Suprapubic skin (tissue), 4 donors: ENCODE data around the gene TBC1D5. TPM values are rescaled to one million over a fixed set of nuclear protein-coding genes. Genes with fewer than 3 reads are reported as not detected.
A peak's percentile ranks its signal among the peaks of the same experiment; 100 is the strongest.

ENCODE experiments used
- DNase-seq, 2 donors: peaks; one replicate each; pipeline ENCODE4 v3.0.0-alpha.2; 2019; ENCODE audit warnings: low spot score in 2 of 2
- H3K27ac ChIP-seq: fragments of 200-600 bp; sonication (generic); one replicate; pipeline ENCODE4 v1.5.1; 2019
- H3K27me3 ChIP-seq: fragments of 200-600 bp; sonication (generic); one replicate; pipeline ENCODE4 v1.5.1; 2019
- H3K36me3 ChIP-seq: fragments of 200-600 bp; sonication (generic); one replicate; pipeline ENCODE4 v1.5.1; 2019
- H3K4me1 ChIP-seq: fragments of 200-600 bp; sonication (generic); one replicate; pipeline ENCODE4 v1.5.1; 2019
- H3K4me3 ChIP-seq: fragments of 200-600 bp; sonication (generic); one replicate; pipeline ENCODE4 v1.5.1; 2019; ENCODE audit warnings: mild to moderate bottlenecking
- H3K9me3 ChIP-seq: fragments of 200-600 bp; sonication (generic); one replicate; pipeline ENCODE4 v1.5.1; 2019
- EP300 ChIP-seq: sonication (generic); formaldehyde crosslinking; IDR thresholded peaks from one replicate; pipeline ENCODE4 v1.6.1; 2017; ENCODE audit warnings: antibody characterized with exemption
- POLR2A ChIP-seq, 2 donors: fragments of 450-650 bp; IDR thresholded peaks; one replicate each; pipeline ENCODE4 v1.6.1; 2017; ENCODE audit warnings: antibody characterized with exemption in 2 of 2, mild to moderate bottlenecking in 2 of 2, moderate library complexity in 2 of 2
- POLR2AphosphoS5 ChIP-seq, 3 donors: sonication (generic); formaldehyde crosslinking; IDR thresholded peaks; one replicate each; pipeline ENCODE4 v1.6.1; 2017; ENCODE audit warnings: antibody characterized with exemption in 3 of 3
- WGBS: methylation state at CpG from one replicate; pipeline ENCODE4 v1.1.5; 2018; 5-methylcytosine and 5-hydroxymethylcytosine counted together
- total RNA-seq, 4 donors: library from RNA; depleted of rRNA; stranded (reverse); fragments of >200 nt; gene quantifications; one replicate each; pipeline ENCODE4 v1.1.0, GENCODE V29; 2016
- TF ChIP-seq, protein P1 (sequence below), 2 donors: fragments of 200-600 bp in 1 of 2; fragments of 450-650 bp in 1 of 2; sonication (generic) in 1 of 2; IDR thresholded peaks; one replicate each; pipeline ENCODE4 v1.5.1; 2016 to 2019; ENCODE audit warnings: antibody characterized with exemption in 2 of 2, mild to moderate bottlenecking in 1 of 2, moderate library complexity in 1 of 2

The TBC1D5 gene
- total RNA-seq, 4 donors from 2014 or later, result 66.4 to 98.5 (median 79.9) TPM

DNA sequence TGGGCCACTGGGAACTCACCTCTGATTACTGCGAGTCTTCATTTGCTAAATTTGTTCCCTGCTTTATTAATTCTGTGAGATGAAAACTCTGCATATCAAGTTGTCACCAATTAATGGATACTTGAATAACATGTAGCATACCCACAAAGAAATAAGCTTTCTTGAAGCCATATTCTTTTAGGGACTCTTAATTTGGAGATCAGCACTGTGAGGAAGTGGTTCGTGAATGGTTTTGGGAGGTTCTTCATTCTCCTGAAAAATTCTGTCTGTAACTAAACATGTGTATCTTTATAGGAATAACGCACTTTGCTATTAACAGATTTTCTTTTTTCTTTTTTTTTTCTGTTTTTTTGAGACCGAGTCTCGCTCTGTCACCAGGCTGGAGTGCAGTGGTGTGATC lies 19.1 kb upstream of the TBC1D5 start:
- Histone ChIP-seq H3K9me3 (no peaks in the 10 kb centered on the region), H3K4me1 (no peaks in the 10 kb centered on the region), H3K36me3 (no peaks in the 10 kb centered on the region), H3K27me3 (no peaks in the 10 kb centered on the region), H3K27ac (no peak overlapping the region), H3K4me3 (no peak overlapping the region)
- DNase-seq, result no peak
- 92% methylated on average over 5 of the region's 5 CpGs for WGBS
- TF ChIP-seq EP300, result no peak
- TF ChIP-seq, protein P1, sequence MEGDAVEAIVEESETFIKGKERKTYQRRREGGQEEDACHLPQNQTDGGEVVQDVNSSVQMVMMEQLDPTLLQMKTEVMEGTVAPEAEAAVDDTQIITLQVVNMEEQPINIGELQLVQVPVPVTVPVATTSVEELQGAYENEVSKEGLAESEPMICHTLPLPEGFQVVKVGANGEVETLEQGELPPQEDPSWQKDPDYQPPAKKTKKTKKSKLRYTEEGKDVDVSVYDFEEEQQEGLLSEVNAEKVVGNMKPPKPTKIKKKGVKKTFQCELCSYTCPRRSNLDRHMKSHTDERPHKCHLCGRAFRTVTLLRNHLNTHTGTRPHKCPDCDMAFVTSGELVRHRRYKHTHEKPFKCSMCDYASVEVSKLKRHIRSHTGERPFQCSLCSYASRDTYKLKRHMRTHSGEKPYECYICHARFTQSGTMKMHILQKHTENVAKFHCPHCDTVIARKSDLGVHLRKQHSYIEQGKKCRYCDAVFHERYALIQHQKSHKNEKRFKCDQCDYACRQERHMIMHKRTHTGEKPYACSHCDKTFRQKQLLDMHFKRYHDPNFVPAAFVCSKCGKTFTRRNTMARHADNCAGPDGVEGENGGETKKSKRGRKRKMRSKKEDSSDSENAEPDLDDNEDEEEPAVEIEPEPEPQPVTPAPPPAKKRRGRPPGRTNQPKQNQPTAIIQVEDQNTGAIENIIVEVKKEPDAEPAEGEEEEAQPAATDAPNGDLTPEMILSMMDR (IDR thresholded peaks at IDR 0.05), result no peak
- no peak for TF ChIP-seq POLR2A (IDR thresholded peaks at IDR 0.05)
- no peak for TF ChIP-seq POLR2AphosphoS5 (IDR thresholded peaks at IDR 0.05)

DNA sequence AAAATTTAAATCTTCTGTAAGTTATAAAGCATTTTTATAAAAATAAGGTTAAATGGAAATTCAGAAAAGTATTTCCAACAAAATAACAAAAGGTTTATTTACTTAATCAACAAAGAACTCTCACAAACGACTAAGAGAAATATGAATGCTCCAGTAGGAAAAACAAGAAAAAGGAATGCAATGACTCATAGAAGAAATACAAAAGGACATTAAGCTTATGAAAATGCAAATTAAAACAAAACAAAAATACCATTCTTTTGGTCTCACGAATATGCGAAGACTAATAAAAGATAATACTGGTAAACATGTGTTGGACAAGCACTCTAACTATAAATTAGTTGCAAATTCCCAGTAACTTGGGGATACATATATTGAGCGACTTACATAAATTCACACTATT lies 17.5 kb upstream of the TBC1D5 start:
- Histone ChIP-seq H3K27ac (no peak overlapping the region), H3K9me3 (no peaks in the 10 kb centered on the region), H3K4me3 (no peak overlapping the region), H3K36me3 (no peaks in the 10 kb centered on the region), H3K27me3 (no peaks in the 10 kb centered on the region), H3K4me1 (no peaks in the 10 kb centered on the region)
- TF ChIP-seq, protein P1 (IDR thresholded peaks at IDR 0.05), result no peak
- TF ChIP-seq EP300, result no peak
- no peak for TF ChIP-seq POLR2AphosphoS5 (IDR thresholded peaks at IDR 0.05)
- no peak for TF ChIP-seq POLR2A (IDR thresholded peaks at IDR 0.05)
- no peak for DNase-seq
- 66% methylated on average over 4 of the region's 4 CpGs for WGBS

DNA sequence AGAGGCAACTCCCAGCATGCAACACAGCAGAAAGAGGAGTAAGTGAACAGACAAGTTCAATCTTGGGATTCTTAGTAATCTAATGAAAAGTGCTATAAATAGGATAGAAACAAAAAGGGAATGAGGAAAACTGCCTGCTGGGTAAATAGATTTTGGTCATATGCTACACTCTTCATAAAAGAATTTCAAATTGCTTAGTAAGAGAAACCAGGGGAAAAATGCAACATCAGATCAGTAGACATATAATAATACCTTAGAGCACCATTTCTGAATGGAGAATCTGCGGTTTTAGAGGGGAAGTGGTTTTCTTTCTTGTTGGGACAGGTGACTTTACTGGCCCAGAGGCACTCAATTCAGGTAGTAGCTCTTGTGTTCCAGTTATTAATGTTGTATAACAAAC lies 13.4 kb upstream of the TBC1D5 start:
- 38% methylated on average over 1 of the region's 1 CpG for WGBS
- no peak for DNase-seq
- Histone ChIP-seq H3K27ac (no peak overlapping the region), H3K27me3 (no peaks in the 10 kb centered on the region), H3K36me3 (no peaks in the 10 kb centered on the region), H3K4me3 (no peak overlapping the region), H3K4me1 (peaks cover 4% of the 10 kb centered on the region), H3K9me3 (no peaks in the 10 kb centered on the region)
- TF ChIP-seq, protein P1 (IDR thresholded peaks at IDR 0.05), result no peak
- TF ChIP-seq POLR2AphosphoS5 (IDR thresholded peaks at IDR 0.05) (no peak), POLR2A (IDR thresholded peaks at IDR 0.05) (no peak), EP300 (no peak)

DNA sequence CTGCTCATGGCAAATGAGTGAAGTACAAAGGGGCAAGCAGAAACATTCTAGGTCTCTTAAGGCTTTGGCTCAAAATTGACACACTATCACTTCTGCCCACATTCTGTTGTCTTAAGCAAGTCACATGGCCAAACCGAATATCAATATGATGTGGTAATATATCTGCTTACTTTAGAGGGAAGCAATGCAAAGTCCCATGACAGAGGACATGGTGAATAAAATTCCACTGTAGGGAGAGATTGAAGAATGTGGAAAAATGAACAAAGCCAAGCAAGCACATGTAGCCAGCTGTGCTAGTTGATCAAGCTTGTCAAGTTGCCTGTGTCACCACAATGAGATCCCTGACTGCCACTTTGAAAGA lies 11.2 kb upstream of the TBC1D5 start:
- TF ChIP-seq POLR2AphosphoS5 (IDR thresholded peaks at IDR 0.05) (no peak), EP300 (no peak), POLR2A (IDR thresholded peaks at IDR 0.05) (no peak)
- TF ChIP-seq, protein P1 (IDR thresholded peaks at IDR 0.05), result no peak
- WGBS, result 64% methylated on average over 1 of the region's 1 CpG
- Histone ChIP-seq H3K36me3 (no peaks in the 10 kb centered on the region), H3K27me3 (no peaks in the 10 kb centered on the region), H3K4me1 (peaks cover 4% of the 10 kb centered on the region), H3K4me3 (no peak overlapping the region), H3K9me3 (no peaks in the 10 kb centered on the region), H3K27ac (peak overlapping the region; percentile 56)
- no peak for DNase-seq

DNA sequence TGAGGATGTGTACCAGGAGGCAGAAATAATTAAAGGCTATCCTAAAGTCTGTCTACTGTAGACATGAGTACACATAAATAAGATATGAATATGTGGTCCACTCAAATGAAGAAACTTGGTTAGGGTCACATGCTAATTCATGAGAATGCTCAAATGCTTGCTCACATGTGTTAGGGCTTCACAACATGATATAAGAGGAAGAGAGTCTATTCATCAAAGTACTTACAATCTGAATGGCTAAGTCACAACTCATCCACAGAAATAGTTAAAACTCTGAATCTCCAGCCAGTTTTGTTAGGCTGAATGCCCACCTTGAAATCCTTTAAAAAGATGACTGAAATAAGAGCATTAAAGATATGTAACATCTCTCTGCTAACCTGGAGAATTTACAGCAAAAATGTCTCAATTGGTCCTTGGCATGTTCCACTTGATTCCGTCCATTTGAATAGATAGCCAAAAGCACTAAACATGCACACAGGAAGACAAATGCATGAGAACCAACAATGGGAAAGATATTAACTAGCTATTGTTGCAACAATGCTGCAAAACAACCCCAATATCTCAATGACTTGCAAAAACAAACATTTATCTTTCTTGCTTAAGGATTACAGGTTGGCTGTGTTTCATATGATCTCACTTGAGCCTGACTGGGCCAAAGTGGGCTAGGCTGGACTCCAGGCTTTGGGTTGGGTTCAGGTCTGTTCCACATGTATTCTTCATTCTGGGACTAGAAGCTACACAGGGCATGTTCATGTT lies 10.6 kb upstream of the TBC1D5 start:
- Histone ChIP-seq H3K9me3 (no peaks in the 10 kb centered on the region), H3K4me3 (no peak overlapping the region), H3K27ac (peak overlapping the region; percentile 56), H3K36me3 (no peaks in the 10 kb centered on the region), H3K27me3 (no peaks in the 10 kb centered on the region), H3K4me1 (peaks cover 4% of the 10 kb centered on the region)
- no peak for TF ChIP-seq POLR2A (IDR thresholded peaks at IDR 0.05)
- TF ChIP-seq POLR2AphosphoS5 (IDR thresholded peaks at IDR 0.05), result no peak
- TF ChIP-seq, protein P1 (IDR thresholded peaks at IDR 0.05), result no peak
- no peak for TF ChIP-seq EP300
- 47% methylated on average over 1 of the region's 1 CpG for WGBS
- no peak for DNase-seq
